Panc1 (cell line): ENCODE data around the gene GKN1. TPM values are rescaled to one million over a fixed set of nuclear protein-coding genes. Genes with fewer than 3 reads are reported as not detected.
A peak's percentile ranks its signal among the peaks of the same experiment; 100 is the strongest.

Experiments
- ATAC-seq: fragments of 200-7000 bp; cut with Tn5 transposase; 2 replicates; pipeline ENCODE4 v1.9.1; 2020; ENCODE audit warnings: mild to moderate bottlenecking, moderate library complexity
- BruUV-seq: library from RNA; stranded (reverse); fragments of 400-500 nt; replicated peaks from 2 replicates; lab custom pipeline; 2021; lab: Mats Ljungman, UMichigan
- CTCF ChIA-PET: fragments of 300-600 bp; sonication (Branson Sonifier 250); formaldehyde crosslinking; loops from one replicate; lab custom pipeline; 2022; ENCODE audit warnings: antibody characterized with exemption; lab: Charles Lee
- POLR2A ChIA-PET: fragments of 300-600 bp; sonication (Branson Sonifier 250); formaldehyde crosslinking; loops from one replicate; lab custom pipeline; 2022; ENCODE audit warnings: antibody characterized with exemption; lab: Charles Lee
- DNase-seq: peaks from one replicate; pipeline ENCODE4 v3.0.0-alpha.2; 2010; ENCODE audit warnings: low read depth, low spot score
- H3K27ac ChIP-seq: 2 replicates; pipeline ENCODE4 v1.5.1; 2011; ENCODE audit warnings: mild to moderate bottlenecking, low read length, inconsistent platforms
- H3K27me3 ChIP-seq: fragments of 200-500 bp; sonication (Bioruptor generic); 2 replicates; pipeline ENCODE4 v1.6.0; 2014; ENCODE audit warnings: low read length, inconsistent platforms; ENCODE audit not compliant: control insufficient read depth, insufficient read depth
- H3K36me3 ChIP-seq: fragments of 200-500 bp; sonication (Bioruptor generic); 2 replicates; pipeline ENCODE4 v1.5.1; 2014; ENCODE audit warnings: inconsistent platforms, mild to moderate bottlenecking, low read length, moderate library complexity; ENCODE audit not compliant: control insufficient read depth, insufficient read depth
- H3K4me1 ChIP-seq: 2 replicates; pipeline ENCODE4 v1.5.1; 2011; ENCODE audit warnings: inconsistent platforms, mild to moderate bottlenecking, low read length, moderate library complexity; ENCODE audit not compliant: control insufficient read depth, insufficient read depth
- H3K4me3 ChIP-seq, 2 experiments: 2 replicates each; pipeline ENCODE4 v1.5.1; 2011 to 2012; ENCODE audit warnings: low read depth in 2 of 2, low read length in 2 of 2, mild to moderate bottlenecking in 2 of 2, inconsistent platforms in 1 of 2, moderate library complexity in 1 of 2
- H3K9me3 ChIP-seq: fragments of 200-500 bp; sonication (Bioruptor generic); 2 replicates; pipeline ENCODE4 v1.5.1; 2014; ENCODE audit warnings: low read depth, mild to moderate bottlenecking, inconsistent platforms, low read length, moderate library complexity; ENCODE audit not compliant: control insufficient read depth, insufficient read depth
- POLR2AphosphoS5 ChIP-seq: IDR thresholded peaks from 2 replicates; pipeline ENCODE4 v1.6.1; 2012; ENCODE audit warnings: mild to moderate bottlenecking, low read depth, low read length, moderate library complexity
- SIN3A ChIP-seq: IDR thresholded peaks from 2 replicates; pipeline ENCODE4 v1.6.1; 2012; ENCODE audit warnings: low read depth, mild to moderate bottlenecking, low read length, moderate library complexity, borderline replicate concordance; ENCODE audit not compliant: insufficient read depth
- TCF7L2 ChIP-seq: IDR thresholded peaks from 2 replicates; pipeline ENCODE4 v1.6.1; 2011; ENCODE audit warnings: mild to moderate bottlenecking, low read depth, low read length, inconsistent platforms
- in situ Hi-C: cut with HindIII; loops from 2 replicates; pipeline ENCODE4 v1.10.0; 2016; ENCODE audit warnings: low sequenced_read_pairs, low pct_unique_long_range_greater_than_20kb
- intact Hi-C: fragments of 100-400 bp; cut with micrococcal nuclease; formaldehyde crosslinking; loops from one replicate; pipeline ENCODE4 v1.10.0; 2022; ENCODE audit not compliant: unreplicated experiment
- total RNA-seq: library from RNA; stranded (reverse); gene quantifications from one replicate; pipeline ENCODE4 v1.2.1, GENCODE V29; 2021; ENCODE audit not compliant: unreplicated experiment
- TF ChIP-seq, protein P1 (sequence below), 2 experiments: IDR thresholded peaks; 2 replicates each; pipeline ENCODE4 v1.6.1; 2011 to 2012; ENCODE audit warnings: low read depth in 2 of 2, control low read depth in 1 of 2, low read length in 1 of 2, mild to moderate bottlenecking in 1 of 2, moderate library complexity in 1 of 2; ENCODE audit not compliant: insufficient read depth in 1 of 2

GKN1 gene
- total RNA-seq, 1 experiment from 2014 or later, result not detected

DNA sequence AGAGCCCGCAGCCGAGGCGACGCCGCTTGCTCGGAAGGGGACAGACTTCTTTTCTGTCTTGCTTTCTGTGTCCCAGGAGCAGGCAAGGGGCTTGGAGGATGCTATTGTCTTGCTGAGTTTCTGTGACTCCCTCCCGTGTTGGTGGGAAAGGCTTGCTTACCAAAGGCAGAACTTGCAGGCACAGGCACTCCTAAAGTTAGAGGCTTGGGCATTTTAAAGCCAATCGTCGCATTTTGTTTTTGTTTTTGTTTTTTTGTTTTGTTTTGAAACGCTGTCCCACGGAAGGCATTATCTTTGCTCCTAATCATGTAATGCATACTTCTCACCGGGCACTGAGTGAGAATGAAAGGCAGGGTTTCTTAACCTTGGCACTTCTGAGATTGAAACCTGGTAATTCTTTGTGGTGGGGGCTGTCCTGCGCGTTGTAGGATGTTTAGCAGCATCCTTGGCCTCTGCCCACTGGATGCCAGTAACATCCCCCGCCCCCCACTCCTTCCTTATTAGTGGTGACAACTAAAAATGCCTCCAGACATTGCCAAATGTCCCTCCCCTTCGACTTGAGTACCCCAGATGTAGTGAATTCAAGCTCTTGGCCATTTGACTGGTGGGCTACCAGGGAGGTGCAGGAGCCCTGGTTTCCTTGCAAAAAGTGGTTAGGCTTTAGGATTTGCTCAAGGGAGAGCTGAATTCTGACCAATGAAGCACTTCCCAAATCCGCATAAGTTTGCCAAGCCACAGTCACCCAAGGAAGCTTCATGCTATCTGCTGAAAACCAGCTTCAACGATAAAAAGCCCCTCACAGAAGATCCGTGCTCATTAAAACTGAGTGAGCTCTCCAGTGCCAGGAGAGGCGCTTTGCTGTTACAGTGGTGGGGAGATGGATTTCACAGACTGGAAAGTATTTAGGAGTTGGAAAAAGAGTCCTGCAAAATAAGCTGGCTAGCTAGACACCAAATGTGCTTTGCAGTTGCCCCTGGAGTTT, 39.7 kb downstream of the GKN1 start:
- H3K4me1 ChIP-seq, result peaks cover 41% of the 10 kb centered on the region
- POLR2A ChIA-PET, result no interaction called here
- in situ Hi-C loops (no loop called here), intact Hi-C loops (loop anchor here (2.0 to 10.0 kb wide), 2 partner anchors 69 to 293 kb away; no protein-coding TSS in a partner anchor)
- BruUV-seq, result no TSS peak
- no peaks in the 10 kb centered on the region for H3K27me3 ChIP-seq
- DNase-seq, result no peak
- TF ChIP-seq POLR2AphosphoS5, result no peak
- TF ChIP-seq, protein P1, sequence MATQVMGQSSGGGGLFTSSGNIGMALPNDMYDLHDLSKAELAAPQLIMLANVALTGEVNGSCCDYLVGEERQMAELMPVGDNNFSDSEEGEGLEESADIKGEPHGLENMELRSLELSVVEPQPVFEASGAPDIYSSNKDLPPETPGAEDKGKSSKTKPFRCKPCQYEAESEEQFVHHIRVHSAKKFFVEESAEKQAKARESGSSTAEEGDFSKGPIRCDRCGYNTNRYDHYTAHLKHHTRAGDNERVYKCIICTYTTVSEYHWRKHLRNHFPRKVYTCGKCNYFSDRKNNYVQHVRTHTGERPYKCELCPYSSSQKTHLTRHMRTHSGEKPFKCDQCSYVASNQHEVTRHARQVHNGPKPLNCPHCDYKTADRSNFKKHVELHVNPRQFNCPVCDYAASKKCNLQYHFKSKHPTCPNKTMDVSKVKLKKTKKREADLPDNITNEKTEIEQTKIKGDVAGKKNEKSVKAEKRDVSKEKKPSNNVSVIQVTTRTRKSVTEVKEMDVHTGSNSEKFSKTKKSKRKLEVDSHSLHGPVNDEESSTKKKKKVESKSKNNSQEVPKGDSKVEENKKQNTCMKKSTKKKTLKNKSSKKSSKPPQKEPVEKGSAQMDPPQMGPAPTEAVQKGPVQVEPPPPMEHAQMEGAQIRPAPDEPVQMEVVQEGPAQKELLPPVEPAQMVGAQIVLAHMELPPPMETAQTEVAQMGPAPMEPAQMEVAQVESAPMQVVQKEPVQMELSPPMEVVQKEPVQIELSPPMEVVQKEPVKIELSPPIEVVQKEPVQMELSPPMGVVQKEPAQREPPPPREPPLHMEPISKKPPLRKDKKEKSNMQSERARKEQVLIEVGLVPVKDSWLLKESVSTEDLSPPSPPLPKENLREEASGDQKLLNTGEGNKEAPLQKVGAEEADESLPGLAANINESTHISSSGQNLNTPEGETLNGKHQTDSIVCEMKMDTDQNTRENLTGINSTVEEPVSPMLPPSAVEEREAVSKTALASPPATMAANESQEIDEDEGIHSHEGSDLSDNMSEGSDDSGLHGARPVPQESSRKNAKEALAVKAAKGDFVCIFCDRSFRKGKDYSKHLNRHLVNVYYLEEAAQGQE (IDR thresholded peaks at IDR 0.05; ENCODE audit: insufficient read depth in 1 of 2, low read depth in 2 of 2, low read length in 1 of 2), result no peak
- no peak; the same call in 1 of the 2 replicates for TF ChIP-seq SIN3A
- no peak for TF ChIP-seq TCF7L2
- no peaks in the 10 kb centered on the region; the same call in none of the 2 replicates for H3K36me3 ChIP-seq
- H3K4me3 ChIP-seq, result peak overlapping the region; percentile 85 to 98
- CTCF ChIA-PET, result interaction anchor here (0.6 to 1.3 kb wide), 3 partner anchors 11 to 526 kb away, joined by 5 to 10 read pairs (median 6); no protein-coding TSS in a partner anchor
- H3K9me3 ChIP-seq, result no peaks in the 10 kb centered on the region
- H3K27ac ChIP-seq, result peak overlapping the region; percentile 96
- peak; percentile 45 for ATAC-seq

DNA sequence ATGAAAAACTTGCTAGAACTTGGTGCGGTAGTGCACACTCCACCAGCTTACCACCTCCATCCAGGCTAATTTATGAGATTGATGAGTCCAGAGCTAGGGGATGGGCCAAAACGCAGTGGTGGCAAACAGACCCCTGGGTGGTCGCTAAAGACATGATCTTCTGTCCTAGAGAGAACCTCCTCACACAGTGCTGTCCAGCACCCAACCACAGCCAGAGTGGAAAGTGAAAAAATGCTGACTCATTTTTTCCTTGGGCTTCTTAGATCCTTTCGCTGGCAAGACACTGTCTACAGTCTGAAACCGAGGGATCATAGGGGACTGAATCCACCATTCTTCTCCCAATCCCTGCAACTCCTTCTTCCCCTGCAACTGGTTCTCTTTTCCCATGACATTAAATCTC, 42.6 kb downstream of the GKN1 start:
- no peak for TF ChIP-seq TCF7L2
- TF ChIP-seq, protein P1 (IDR thresholded peaks at IDR 0.05; ENCODE audit: insufficient read depth in 1 of 2, low read depth in 2 of 2, low read length in 1 of 2), result peak; percentile 48 to 62; a peak in 2 of 4 replicates
- peak; percentile 20; the same call in 1 of the 2 replicates for TF ChIP-seq POLR2AphosphoS5
- ChIA-PET CTCF (interaction anchor here (0.5 kb wide), 1 partner anchor 289 kb away, joined by 5 read pairs; no protein-coding TSS in a partner anchor), POLR2A (no interaction called here)
- Histone ChIP-seq H3K27me3 (no peaks in the 10 kb centered on the region), H3K4me1 (peaks cover 64% of the 10 kb centered on the region), H3K9me3 (no peaks in the 10 kb centered on the region), H3K36me3 (no peaks in the 10 kb centered on the region; the same call in none of the 2 replicates), H3K4me3 (peak overlapping the region; percentile 25 to 98), H3K27ac (peak overlapping the region; percentile 96)
- intact Hi-C loops, result loop anchor here (10.0 kb wide), 1 partner anchor 72 kb away; no protein-coding TSS in a partner anchor
- ATAC-seq (no peak), DNase-seq (no peak)
- in situ Hi-C loops, result no loop called here
- no TSS peak for BruUV-seq
